ENCODE measurements around the gene TSPAN18. TPM values are rescaled to one million over a fixed set of nuclear protein-coding genes. Genes with fewer than 3 reads are reported as not detected.
A peak's percentile ranks its signal among the peaks of the same experiment; 100 is the strongest.

Gene TSPAN18
- total and polyA plus RNA-seq, 2 experiments from 2014 or later = 9.5 to 21.5 TPM

DNA sequence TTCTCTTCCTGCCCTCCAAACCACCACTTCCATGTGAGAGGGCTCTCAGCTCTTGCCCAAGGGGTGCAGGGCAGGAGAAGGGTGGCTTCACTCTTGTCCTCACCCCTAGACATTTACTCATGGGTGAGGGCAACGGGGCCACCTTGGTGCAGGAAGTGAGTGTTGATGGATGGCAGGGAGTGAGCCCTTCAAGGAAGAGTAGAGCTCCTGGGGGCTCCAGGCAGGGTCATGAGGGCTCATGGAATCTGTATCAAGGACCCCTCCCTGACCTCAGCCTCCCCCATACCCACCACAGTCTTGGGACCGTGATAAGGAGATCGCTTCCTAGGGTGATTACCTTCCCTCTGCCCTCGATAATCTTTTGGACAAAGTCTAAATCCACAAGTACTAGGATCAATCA, 37.8 kb downstream of the TSPAN18 start:
- Histone ChIP-seq H3K36me3 (replicated peaks; ENCODE audit: insufficient read depth, low read depth) (no peaks in the 10 kb centered on the region), H3K4me2 (no peak overlapping the region), H2AFZ (no peak overlapping the region), H3K9me3 (ENCODE audit: low read depth) (no peaks in the 10 kb centered on the region), H3K79me2 (peaks cover 3% of the 10 kb centered on the region), H4K20me1 (ENCODE audit: insufficient read depth, poor library complexity, severe bottlenecking) (no peaks in the 10 kb centered on the region), H3K27me3 (no peaks in the 10 kb centered on the region), H3K4me1 (ENCODE audit: insufficient read depth) (peaks cover 25% of the 10 kb centered on the region), H3K27ac (no peak overlapping the region), H3K9me2 (replicated peaks; ENCODE audit: insufficient read depth) (no peaks in the 10 kb centered on the region), H3K4me3 (no peak overlapping the region)
- TF ChIP-seq, protein P1, sequence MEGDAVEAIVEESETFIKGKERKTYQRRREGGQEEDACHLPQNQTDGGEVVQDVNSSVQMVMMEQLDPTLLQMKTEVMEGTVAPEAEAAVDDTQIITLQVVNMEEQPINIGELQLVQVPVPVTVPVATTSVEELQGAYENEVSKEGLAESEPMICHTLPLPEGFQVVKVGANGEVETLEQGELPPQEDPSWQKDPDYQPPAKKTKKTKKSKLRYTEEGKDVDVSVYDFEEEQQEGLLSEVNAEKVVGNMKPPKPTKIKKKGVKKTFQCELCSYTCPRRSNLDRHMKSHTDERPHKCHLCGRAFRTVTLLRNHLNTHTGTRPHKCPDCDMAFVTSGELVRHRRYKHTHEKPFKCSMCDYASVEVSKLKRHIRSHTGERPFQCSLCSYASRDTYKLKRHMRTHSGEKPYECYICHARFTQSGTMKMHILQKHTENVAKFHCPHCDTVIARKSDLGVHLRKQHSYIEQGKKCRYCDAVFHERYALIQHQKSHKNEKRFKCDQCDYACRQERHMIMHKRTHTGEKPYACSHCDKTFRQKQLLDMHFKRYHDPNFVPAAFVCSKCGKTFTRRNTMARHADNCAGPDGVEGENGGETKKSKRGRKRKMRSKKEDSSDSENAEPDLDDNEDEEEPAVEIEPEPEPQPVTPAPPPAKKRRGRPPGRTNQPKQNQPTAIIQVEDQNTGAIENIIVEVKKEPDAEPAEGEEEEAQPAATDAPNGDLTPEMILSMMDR (IDR thresholded peaks at IDR 0.05; ENCODE audit: poor library complexity) = no peak
- no peak for TF ChIP-seq EZH2 (IDR thresholded peaks at IDR 0.05; ENCODE audit: borderline replicate concordance)
- no peak for TF ChIP-seq EZH2phosphoT487 (IDR thresholded peaks at IDR 0.05; ENCODE audit: low read depth, severe bottlenecking, unreplicated experiment)
- 96% methylated on average over 4 of the region's 4 CpGs for WGBS (ENCODE audit: low lambda C conversion rate, missing lambda C conversion rate)
- DNase-seq (ENCODE audit: low spot score) = no peak

DNA sequence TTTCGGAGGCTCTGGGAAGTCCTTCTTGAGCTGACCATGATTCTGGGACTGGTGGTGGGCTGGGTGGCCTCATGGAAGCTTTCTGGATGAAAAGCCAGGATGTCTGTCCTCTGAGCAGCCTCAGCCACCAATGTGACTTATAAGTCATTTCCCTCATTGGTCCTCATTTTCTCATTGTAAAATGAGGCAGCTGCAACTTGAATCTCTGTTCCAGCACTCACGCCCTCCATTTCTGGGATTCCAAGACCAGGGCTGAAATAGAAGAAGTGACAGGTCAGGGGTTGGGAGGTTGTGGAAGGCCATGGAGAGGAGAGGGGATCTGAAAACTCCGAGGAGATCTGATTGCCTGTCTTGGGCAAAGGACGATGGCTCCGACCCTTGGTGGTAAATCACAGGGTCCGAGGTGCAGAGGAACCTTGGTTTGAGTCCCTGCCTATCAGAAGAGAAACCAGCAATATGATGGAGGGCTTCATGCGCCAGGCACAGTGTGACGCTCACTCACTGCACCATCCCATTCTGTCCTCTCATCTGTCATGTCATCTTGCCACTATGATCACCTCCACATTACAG, 38.3 kb downstream of the TSPAN18 start:
- TF ChIP-seq, protein P1 (IDR thresholded peaks at IDR 0.05; ENCODE audit: poor library complexity) = no peak
- TF ChIP-seq EZH2 (IDR thresholded peaks at IDR 0.05; ENCODE audit: borderline replicate concordance) (no peak), EZH2phosphoT487 (IDR thresholded peaks at IDR 0.05; ENCODE audit: low read depth, severe bottlenecking, unreplicated experiment) (no peak)
- 95% methylated on average over 8 of the region's 8 CpGs for WGBS (ENCODE audit: low lambda C conversion rate, missing lambda C conversion rate)

DNA sequence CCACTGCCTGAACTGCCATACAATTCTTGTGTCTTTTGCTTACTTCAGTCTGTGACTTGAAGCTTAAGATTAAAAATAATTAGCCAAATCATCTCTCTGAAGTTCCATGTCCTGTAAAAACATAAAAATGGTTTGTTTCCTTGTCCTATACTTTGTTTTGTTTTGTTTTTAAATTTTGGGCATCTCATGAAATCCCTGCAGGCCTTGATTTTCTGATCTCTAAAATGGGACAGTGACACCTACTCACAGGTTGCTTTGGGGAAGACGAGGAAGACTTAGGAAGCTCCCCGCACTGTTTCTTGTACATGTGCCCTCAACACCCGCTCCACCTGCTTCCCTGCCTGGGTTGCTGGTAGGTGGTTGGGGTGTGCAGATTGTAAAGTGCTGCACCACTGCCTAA, 38.9 kb downstream of the TSPAN18 start:
- Histone ChIP-seq H3K4me2 (no peak overlapping the region), H3K79me2 (no peaks in the 10 kb centered on the region), H3K9me3 (ENCODE audit: low read depth) (no peaks in the 10 kb centered on the region), H2AFZ (no peak overlapping the region), H3K9me2 (replicated peaks; ENCODE audit: insufficient read depth) (no peaks in the 10 kb centered on the region), H3K4me1 (ENCODE audit: insufficient read depth) (peaks cover 18% of the 10 kb centered on the region), H3K27ac (peak overlapping the region; percentile 95), H4K20me1 (ENCODE audit: insufficient read depth, poor library complexity, severe bottlenecking) (no peaks in the 10 kb centered on the region), H3K36me3 (replicated peaks; ENCODE audit: insufficient read depth, low read depth) (no peaks in the 10 kb centered on the region), H3K4me3 (no peak overlapping the region), H3K27me3 (no peaks in the 10 kb centered on the region)
- DNase-seq (ENCODE audit: low spot score) = no peak
- WGBS (ENCODE audit: low lambda C conversion rate, missing lambda C conversion rate) = 98% methylated on average over 3 of the region's 3 CpGs
- no peak for TF ChIP-seq EZH2phosphoT487 (IDR thresholded peaks at IDR 0.05; ENCODE audit: low read depth, severe bottlenecking, unreplicated experiment)
- no peak for TF ChIP-seq EZH2 (IDR thresholded peaks at IDR 0.05; ENCODE audit: borderline replicate concordance)
- TF ChIP-seq, protein P1 (IDR thresholded peaks at IDR 0.05; ENCODE audit: poor library complexity) = no peak

More for the DNA sequence above, 38.3 kb downstream of the TSPAN18 start:
- DNase-seq (ENCODE audit: low spot score) = no peak
- Histone ChIP-seq H3K36me3 (replicated peaks; ENCODE audit: insufficient read depth, low read depth) (no peaks in the 10 kb centered on the region), H4K20me1 (ENCODE audit: insufficient read depth, poor library complexity, severe bottlenecking) (no peaks in the 10 kb centered on the region), H3K9me2 (replicated peaks; ENCODE audit: insufficient read depth) (no peaks in the 10 kb centered on the region), H2AFZ (no peak overlapping the region), H3K4me2 (no peak overlapping the region), H3K4me1 (ENCODE audit: insufficient read depth) (peaks cover 24% of the 10 kb centered on the region), H3K79me2 (no peaks in the 10 kb centered on the region), H3K27ac (no peak overlapping the region), H3K4me3 (no peak overlapping the region), H3K9me3 (ENCODE audit: low read depth) (no peaks in the 10 kb centered on the region), H3K27me3 (no peaks in the 10 kb centered on the region)
